Measurements from ENCODE around the gene OR1F1. TPM values are rescaled to one million over a fixed set of nuclear protein-coding genes. Genes with fewer than 3 reads are reported as not detected.
A peak's percentile ranks its signal among the peaks of the same experiment; 100 is the strongest.
"Not testable (repeated sequence)": the region's sequence is repeated elsewhere in the genome, so short reads cannot be mapped to it uniquely, and the experiment has no call there.

OR1F1 gene
- total RNA-seq, result not detected

- H3K27ac Mint-ChIP-seq, result peak within 1 kb of the TSS; percentile 77
- H3K36me3 Mint-ChIP-seq, result peaks cover 5% of the 10 kb centered on the region
- DNase-seq, result peak; percentile 84
- peak within 1 kb of the TSS; percentile 73 for H3K4me3 Mint-ChIP-seq
- peaks cover 7% of the 10 kb centered on the region for H3K9me3 Mint-ChIP-seq
- peaks cover 89% of the 10 kb centered on the region for H3K27me3 Mint-ChIP-seq
- peaks cover 52% of the 10 kb centered on the region for H3K4me1 Mint-ChIP-seq
Observed at GRCh38 chr16:3187798-3188674, at the start of gene OR1F1. OR1F1 (plus strand) TSS chr16:3188204.

GRCh38 chr16:3138342-3138741 lies 49.7 kb upstream of the OR1F1 start:
- no peak for DNase-seq
- Mint-ChIP-seq H3K36me3 (peaks cover 9% of the 10 kb centered on the region), H3K4me3 (no peak overlapping the region), H3K9me3 (no peaks in the 10 kb centered on the region), H3K27ac (no peak overlapping the region), H3K27me3 (no peaks in the 10 kb centered on the region), H3K4me1 (peaks cover 13% of the 10 kb centered on the region)

- no peaks in the 10 kb centered on the region for H3K27me3 Mint-ChIP-seq
- H3K9me3 Mint-ChIP-seq, result no peaks in the 10 kb centered on the region
- H3K27ac Mint-ChIP-seq, result peak overlapping the region; percentile 20
- H3K4me1 Mint-ChIP-seq, result peaks cover 11% of the 10 kb centered on the region
- H3K4me3 Mint-ChIP-seq, result no peak overlapping the region
- H3K36me3 Mint-ChIP-seq, result peaks cover 7% of the 10 kb centered on the region
- no peak for DNase-seq
Observed at GRCh38 chr16:3138823-3139426, 49.1 kb upstream of the OR1F1 start.

GRCh38 chr16:3139561-3139960 lies 48.4 kb upstream of the OR1F1 start:
- not testable (repeated sequence) for H3K27ac Mint-ChIP-seq, H3K9me3 Mint-ChIP-seq, H3K4me3 Mint-ChIP-seq, H3K27me3 Mint-ChIP-seq, H3K36me3 Mint-ChIP-seq, DNase-seq
- peaks cover 11% of the 10 kb centered on the region for H3K4me1 Mint-ChIP-seq

- no peaks in the 10 kb centered on the region for H3K27me3 Mint-ChIP-seq
- no peak for DNase-seq
- H3K4me3 Mint-ChIP-seq, result no peak overlapping the region
- H3K9me3 Mint-ChIP-seq, result no peaks in the 10 kb centered on the region
- peaks cover 9% of the 10 kb centered on the region for H3K4me1 Mint-ChIP-seq
- H3K27ac Mint-ChIP-seq, result no peak overlapping the region
- H3K36me3 Mint-ChIP-seq, result peaks cover 7% of the 10 kb centered on the region
Observed at GRCh38 chr16:3140603-3141427, 47.2 kb upstream of the OR1F1 start.

- H3K27me3 Mint-ChIP-seq, result no peaks in the 10 kb centered on the region
- no peaks in the 10 kb centered on the region for H3K9me3 Mint-ChIP-seq
- DNase-seq, result no peak
- H3K36me3 Mint-ChIP-seq, result peaks cover 7% of the 10 kb centered on the region
- H3K4me1 Mint-ChIP-seq, result peaks cover 4% of the 10 kb centered on the region
- H3K4me3 Mint-ChIP-seq, result no peak overlapping the region
- H3K27ac Mint-ChIP-seq, result no peak overlapping the region
Observed at GRCh38 chr16:3141781-3142311, 46.2 kb upstream of the OR1F1 start.

GRCh38 chr16:3142327-3142726 lies 45.7 kb upstream of the OR1F1 start:
- H3K4me1 Mint-ChIP-seq, result peaks cover 2% of the 10 kb centered on the region
- H3K36me3 Mint-ChIP-seq, result peaks cover 7% of the 10 kb centered on the region
- no peak overlapping the region for H3K4me3 Mint-ChIP-seq
- no peak for DNase-seq
- H3K27ac Mint-ChIP-seq, result no peak overlapping the region
- H3K9me3 Mint-ChIP-seq, result no peaks in the 10 kb centered on the region
- no peaks in the 10 kb centered on the region for H3K27me3 Mint-ChIP-seq

- H3K9me3 Mint-ChIP-seq, result no peaks in the 10 kb centered on the region
- DNase-seq, result no peak
- peaks cover 7% of the 10 kb centered on the region for H3K36me3 Mint-ChIP-seq
- H3K4me3 Mint-ChIP-seq, result no peak overlapping the region
- peaks cover 2% of the 10 kb centered on the region for H3K4me1 Mint-ChIP-seq
- no peaks in the 10 kb centered on the region for H3K27me3 Mint-ChIP-seq
- H3K27ac Mint-ChIP-seq, result no peak overlapping the region
Observed at GRCh38 chr16:3142770-3143169, 45.2 kb upstream of the OR1F1 start.

- Mint-ChIP-seq H3K4me3 (no peak overlapping the region), H3K27ac (no peak overlapping the region), H3K36me3 (peaks cover 7% of the 10 kb centered on the region), H3K9me3 (no peaks in the 10 kb centered on the region), H3K4me1 (no peaks in the 10 kb centered on the region), H3K27me3 (no peaks in the 10 kb centered on the region)
- no peak for DNase-seq
Observed at GRCh38 chr16:3143189-3143588, 44.8 kb upstream of the OR1F1 start.

- H3K4me3 Mint-ChIP-seq, result no peak overlapping the region
- H3K9me3 Mint-ChIP-seq, result no peaks in the 10 kb centered on the region
- H3K4me1 Mint-ChIP-seq, result no peaks in the 10 kb centered on the region
- H3K27me3 Mint-ChIP-seq, result no peaks in the 10 kb centered on the region
- no peak overlapping the region for H3K27ac Mint-ChIP-seq
- peaks cover 7% of the 10 kb centered on the region for H3K36me3 Mint-ChIP-seq
- no peak for DNase-seq
Observed at GRCh38 chr16:3143598-3144320, 44.2 kb upstream of the OR1F1 start.

- Mint-ChIP-seq H3K27ac (no peak overlapping the region), H3K4me1 (peaks cover 5% of the 10 kb centered on the region), H3K4me3 (no peak overlapping the region), H3K27me3 (no peaks in the 10 kb centered on the region), H3K36me3 (peaks cover 4% of the 10 kb centered on the region), H3K9me3 (no peaks in the 10 kb centered on the region)
- DNase-seq, result no peak
Observed at GRCh38 chr16:3144321-3144983, 43.6 kb upstream of the OR1F1 start.

GRCh38 chr16:3145151-3145550 lies 42.9 kb upstream of the OR1F1 start:
- Mint-ChIP-seq H3K4me1 (peaks cover 10% of the 10 kb centered on the region), H3K36me3 (peaks cover 4% of the 10 kb centered on the region), H3K4me3 (no peak overlapping the region), H3K27ac (no peak overlapping the region), H3K9me3 (no peaks in the 10 kb centered on the region), H3K27me3 (no peaks in the 10 kb centered on the region)
- no peak for DNase-seq

- Mint-ChIP-seq H3K4me3 (no peak overlapping the region), H3K4me1 (peaks cover 12% of the 10 kb centered on the region), H3K9me3 (peaks cover under 1% of the 10 kb centered on the region), H3K27ac (no peak overlapping the region), H3K27me3 (peaks cover 3% of the 10 kb centered on the region), H3K36me3 (peaks cover 4% of the 10 kb centered on the region)
- DNase-seq, result no peak
Observed at GRCh38 chr16:3145660-3146059, 42.3 kb upstream of the OR1F1 start.
